Measurements from ENCODE around the gene GABRD. TPM values are rescaled to one million over a fixed set of nuclear protein-coding genes. Genes with fewer than 3 reads are reported as not detected.

GABRD gene
- total and polyA plus RNA-seq, 2 of the 13 experiments (the other 11 are each of a cell fraction or from before 2014, with no cell fraction given), result not detected

- TF ChIP-seq HMGA1 (CRISPR knock-in tag; conservative IDR thresholded peaks at IDR 0.05) (no peak), SNAPC2 (CRISPR knock-in tag; IDR thresholded peaks at IDR 0.05) (no peak), ZBTB44 (CRISPR knock-in tag; IDR thresholded peaks at IDR 0.05) (no peak), ZFY (CRISPR knock-in tag; IDR thresholded peaks at IDR 0.05) (peak; percentile 88), KLF16 (CRISPR knock-in tag; IDR thresholded peaks at IDR 0.05) (no peak; a peak in 1 of 4 replicates), ZMAT3 (CRISPR knock-in tag; conservative IDR thresholded peaks at IDR 0.05) (no peak), EP300 (IDR thresholded peaks at IDR 0.05; ENCODE audit: low read depth in 2 of 2, low read length in 2 of 2) (peak in 1 of 2 experiments; percentile 34; a peak in 1 of 4 replicates), EP300 (CRISPR knock-in tag; IDR thresholded peaks at IDR 0.05; ENCODE audit: borderline replicate concordance) (no peak), ZBTB7A (CRISPR knock-in tag; IDR thresholded peaks at IDR 0.05) (peak; percentile 29; the same call in 1 of the 2 replicates), YEATS2 (CRISPR knock-in tag; IDR thresholded peaks at IDR 0.05; ENCODE audit: borderline replicate concordance) (0 out of 2 replicates have a peak, but pooled peaks have one; percentile 47), PRDM10 (CRISPR knock-in tag; IDR thresholded peaks at IDR 0.05; ENCODE audit: low read depth) (peak; percentile 15; the same call in 1 of the 2 replicates), ZZZ3 (CRISPR knock-in tag; IDR thresholded peaks at IDR 0.05; ENCODE audit: borderline replicate concordance) (no peak), GABPA (IDR thresholded peaks at IDR 0.05; ENCODE audit: low read depth, low read length) (no peak), GABPA (CRISPR knock-in tag; IDR thresholded peaks at IDR 0.05; ENCODE audit: low read depth) (no peak), DMAP1 (CRISPR knock-in tag; IDR thresholded peaks at IDR 0.05) (peak; percentile 50), NR3C1 (CRISPR knock-in tag; IDR thresholded peaks at IDR 0.05) (no peak), ESRRA (CRISPR knock-in tag; IDR thresholded peaks at IDR 0.05; ENCODE audit: low read depth) (peak; percentile 83; the same call in 1 of the 2 replicates), ZNF256 (CRISPR knock-in tag; conservative IDR thresholded peaks at IDR 0.05) (peak; percentile 81; the same call in 1 of the 2 replicates), NR2F6 (IDR thresholded peaks at IDR 0.05) (peak; percentile 78), NR2F6 (CRISPR knock-in tag; IDR thresholded peaks at IDR 0.05) (peak; percentile 68; the same call in 1 of the 2 replicates), GZF1 (CRISPR knock-in tag; IDR thresholded peaks at IDR 0.05) (peak; percentile 86; the same call in 1 of the 2 replicates), PTBP1 (IDR thresholded peaks at IDR 0.05; ENCODE audit: low read depth, low read length, poor library complexity, severe bottlenecking) (no peak)
- TF ChIP-seq, protein P1, sequence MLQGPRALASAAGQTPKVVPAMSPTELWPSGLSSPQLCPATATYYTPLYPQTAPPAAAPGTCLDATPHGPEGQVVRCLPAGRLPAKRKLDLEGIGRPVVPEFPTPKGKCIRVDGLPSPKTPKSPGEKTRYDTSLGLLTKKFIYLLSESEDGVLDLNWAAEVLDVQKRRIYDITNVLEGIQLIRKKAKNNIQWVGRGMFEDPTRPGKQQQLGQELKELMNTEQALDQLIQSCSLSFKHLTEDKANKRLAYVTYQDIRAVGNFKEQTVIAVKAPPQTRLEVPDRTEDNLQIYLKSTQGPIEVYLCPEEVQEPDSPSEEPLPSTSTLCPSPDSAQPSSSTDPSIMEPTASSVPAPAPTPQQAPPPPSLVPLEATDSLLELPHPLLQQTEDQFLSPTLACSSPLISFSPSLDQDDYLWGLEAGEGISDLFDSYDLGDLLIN (CRISPR knock-in tag; IDR thresholded peaks at IDR 0.05; ENCODE audit: borderline replicate concordance), result no peak
- TF ChIP-seq, protein P2, sequence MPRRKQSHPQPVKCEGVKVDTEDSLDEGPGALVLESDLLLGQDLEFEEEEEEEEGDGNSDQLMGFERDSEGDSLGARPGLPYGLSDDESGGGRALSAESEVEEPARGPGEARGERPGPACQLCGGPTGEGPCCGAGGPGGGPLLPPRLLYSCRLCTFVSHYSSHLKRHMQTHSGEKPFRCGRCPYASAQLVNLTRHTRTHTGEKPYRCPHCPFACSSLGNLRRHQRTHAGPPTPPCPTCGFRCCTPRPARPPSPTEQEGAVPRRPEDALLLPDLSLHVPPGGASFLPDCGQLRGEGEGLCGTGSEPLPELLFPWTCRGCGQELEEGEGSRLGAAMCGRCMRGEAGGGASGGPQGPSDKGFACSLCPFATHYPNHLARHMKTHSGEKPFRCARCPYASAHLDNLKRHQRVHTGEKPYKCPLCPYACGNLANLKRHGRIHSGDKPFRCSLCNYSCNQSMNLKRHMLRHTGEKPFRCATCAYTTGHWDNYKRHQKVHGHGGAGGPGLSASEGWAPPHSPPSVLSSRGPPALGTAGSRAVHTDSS (CRISPR knock-in tag; conservative IDR thresholded peaks at IDR 0.05), result no peak
Observed at GRCh38 chr1:2049718-2050431, 30.7 kb downstream of the GABRD start, which contains the start of gene PRKCZ (continued).

Data from HepG2 (cell line).